Neural cell (in vitro differentiated cells): ENCODE data around the gene CILP2. TPM values are rescaled to one million over a fixed set of nuclear protein-coding genes. Genes with fewer than 3 reads are reported as not detected.

ENCODE experiments used
- H2AFZ ChIP-seq: fragments of 200-600, 300-800 bp; sonication (generic), shearing (Covaris generic); 2 replicates; pipeline ENCODE4 v1.6.0; 2014; ENCODE audit warnings: low read depth, mild to moderate bottlenecking, antibody characterized with exemption, low read length, moderate library complexity
- H3F3A ChIP-seq: fragments of 200-600 bp; shearing (Covaris generic); 2 replicates; pipeline ENCODE4 v1.6.1; 2016; ENCODE audit warnings: mild to moderate bottlenecking, moderate library complexity, mixed read lengths, antibody characterized with exemption, low read length; ENCODE audit not compliant: insufficient read depth, poor library complexity, severe bottlenecking
- H3K27ac ChIP-seq: fragments of 200-600, 300-800 bp; sonication (generic), shearing (Covaris generic); 2 replicates; pipeline ENCODE4 v1.5.1; 2014; ENCODE audit warnings: mild to moderate bottlenecking, low read length, moderate library complexity
- H3K27me3 ChIP-seq: fragments of 300-800, 200-600 bp; sonication (generic), shearing (Covaris generic); 2 replicates; pipeline ENCODE4 v1.6.0; 2014; ENCODE audit warnings: mild to moderate bottlenecking, low read depth, low read length, moderate library complexity; ENCODE audit not compliant: insufficient read depth
- H3K36me3 ChIP-seq: fragments of 300-800, 200-600 bp; sonication (generic), shearing (Covaris generic); 2 replicates; pipeline ENCODE4 v1.5.1; 2014; ENCODE audit warnings: mild to moderate bottlenecking, antibody characterized with exemption, low read length, moderate library complexity; ENCODE audit not compliant: insufficient read depth
- H3K4me2 ChIP-seq: fragments of 300-800, 200-600 bp; sonication (generic), shearing (Covaris generic); 2 replicates; pipeline ENCODE4 v1.6.0; 2014; ENCODE audit warnings: mild to moderate bottlenecking, low read length
- H3K4me3 ChIP-seq: fragments of 300-800, 200-600 bp; sonication (generic), shearing (Covaris generic); 2 replicates; pipeline ENCODE4 v1.5.1; 2014; ENCODE audit warnings: mild to moderate bottlenecking, low read length, moderate library complexity
- H3K79me2 ChIP-seq: fragments of 200-600 bp; shearing (Covaris generic); replicated peaks from 2 replicates; pipeline ENCODE4 v1.6.0; 2014; ENCODE audit warnings: mild to moderate bottlenecking, low read length, moderate library complexity; ENCODE audit not compliant: insufficient read depth
- H3K9ac ChIP-seq: fragments of 300-800, 200-600 bp; sonication (generic), shearing (Covaris generic); 2 replicates; pipeline ENCODE4 v1.6.1; 2016; ENCODE audit warnings: mild to moderate bottlenecking, low read length, mixed read lengths
- H3K9me2 ChIP-seq: fragments of 200-600 bp; shearing (Covaris generic); 2 replicates; pipeline ENCODE4 v1.6.1; 2016; ENCODE audit warnings: mild to moderate bottlenecking, low read length, mixed read lengths; ENCODE audit not compliant: insufficient read depth
- H3K9me3 ChIP-seq: fragments of 200-600, 300-800 bp; sonication (generic), shearing (Covaris generic); 2 replicates; pipeline ENCODE4 v1.6.1; 2016; ENCODE audit warnings: mild to moderate bottlenecking, mixed run types, low read length, moderate library complexity, mixed read lengths
- H4K20me1 ChIP-seq: fragments of 200-600 bp; shearing (Covaris generic); 2 replicates; pipeline ENCODE4 v1.6.1; 2016; ENCODE audit warnings: mild to moderate bottlenecking, mixed run types; ENCODE audit not compliant: insufficient read depth
- CTCF ChIP-seq: fragments of 450-650 bp; IDR thresholded peaks from 2 replicates; pipeline ENCODE4 v1.5.1; 2014; ENCODE audit warnings: antibody characterized with exemption, mild to moderate bottlenecking, moderate library complexity; ENCODE audit not compliant: poor library complexity, severe bottlenecking
- EP300 ChIP-seq: fragments of 450-650 bp; conservative IDR thresholded peaks from 2 replicates; pipeline ENCODE4 v1.6.1; 2014; ENCODE audit warnings: antibody characterized with exemption, mild to moderate bottlenecking, moderate library complexity; ENCODE audit not compliant: poor library complexity, severe bottlenecking
- EZH2 ChIP-seq: fragments of 200-600, 300-800 bp; shearing (Covaris generic), sonication (generic); IDR thresholded peaks from 2 replicates; pipeline ENCODE4 v1.6.1; 2014; ENCODE audit warnings: antibody characterized with exemption, low read length, borderline replicate concordance, mild to moderate bottlenecking; ENCODE audit not compliant: insufficient read depth, poor library complexity, severe bottlenecking
- MXI1 ChIP-seq: fragments of 450-650 bp; conservative IDR thresholded peaks from 2 replicates; pipeline ENCODE4 v1.6.1; 2014; ENCODE audit warnings: antibody characterized with exemption, mild to moderate bottlenecking; ENCODE audit not compliant: poor library complexity, severe bottlenecking
- POLR2AphosphoS5 ChIP-seq: IDR thresholded peaks from 2 replicates; pipeline ENCODE4 v1.6.1; 2012
- RAD21 ChIP-seq: fragments of 450-650 bp; conservative IDR thresholded peaks from 2 replicates; pipeline ENCODE4 v1.6.1; 2014; ENCODE audit warnings: antibody characterized with exemption, mild to moderate bottlenecking, moderate library complexity
- REST ChIP-seq: IDR thresholded peaks from 2 replicates; pipeline ENCODE4 v1.6.1; 2012; ENCODE audit warnings: borderline replicate concordance
- SMC3 ChIP-seq: fragments of 450-650 bp; conservative IDR thresholded peaks from 2 replicates; pipeline ENCODE4 v1.6.1; 2014; ENCODE audit warnings: antibody characterized with exemption, mild to moderate bottlenecking, moderate library complexity; ENCODE audit not compliant: poor library complexity
- TAF1 ChIP-seq: IDR thresholded peaks from 2 replicates; pipeline ENCODE4 v1.6.1; 2012; ENCODE audit warnings: low read depth
- polyA plus RNA-seq: library from polyadenylated mRNA; depleted of rRNA; stranded (reverse); fragments of >200 nt; gene quantifications from 2 replicates; pipeline ENCODE4 v1.2.3, GENCODE V29; 2014

The CILP2 gene
- polyA plus RNA-seq, 1 donor from 2014 or later: 0.84 TPM

GRCh38 chr19:19530423-19530804, 7.7 kb upstream of the CILP2 start:
- H4K20me1 ChIP-seq: no peaks in the 10 kb centered on the region
- no peak overlapping the region for H2AFZ ChIP-seq
- H3K36me3 ChIP-seq: no peaks in the 10 kb centered on the region

GRCh38 chr19:19530889-19531288, 7.2 kb upstream of the CILP2 start:
- no peak overlapping the region for H3K27ac ChIP-seq
- H3K27me3 ChIP-seq: no peaks in the 10 kb centered on the region
- TF ChIP-seq REST: no peak
- no peak for TF ChIP-seq EP300
- no peak for TF ChIP-seq RAD21
- TF ChIP-seq MXI1: no peak
- no peak for TF ChIP-seq CTCF
- TF ChIP-seq POLR2AphosphoS5: no peak
- no peak for TF ChIP-seq EZH2
- TF ChIP-seq SMC3: no peak
- no peak for TF ChIP-seq TAF1
- no peaks in the 10 kb centered on the region for H3K9me2 ChIP-seq
- no peaks in the 10 kb centered on the region for H3K36me3 ChIP-seq
- no peaks in the 10 kb centered on the region for H3K9me3 ChIP-seq
- no peaks in the 10 kb centered on the region for H4K20me1 ChIP-seq
- no peak overlapping the region for H2AFZ ChIP-seq
- H3K4me2 ChIP-seq: no peak overlapping the region
- H3K4me3 ChIP-seq: no peak overlapping the region
- no peak overlapping the region for H3K9ac ChIP-seq
- H3K79me2 ChIP-seq: no peaks in the 10 kb centered on the region
- no peaks in the 10 kb centered on the region for H3F3A ChIP-seq

More at GRCh38 chr19:19530423-19530804, 7.7 kb upstream of the CILP2 start:
- Histone ChIP-seq H3K4me3 (no peak overlapping the region), H3K9ac (no peak overlapping the region), H3K9me2 (no peaks in the 10 kb centered on the region), H3K27ac (no peak overlapping the region), H3K4me2 (no peak overlapping the region), H3K27me3 (no peaks in the 10 kb centered on the region), H3F3A (no peaks in the 10 kb centered on the region), H3K9me3 (no peaks in the 10 kb centered on the region), H3K79me2 (no peaks in the 10 kb centered on the region)
- TF ChIP-seq CTCF (no peak), POLR2AphosphoS5 (no peak), SMC3 (no peak), TAF1 (no peak), EZH2 (no peak), RAD21 (no peak)
